H7 (cell line): Measurements from ENCODE around the gene MUS81. TPM values are rescaled to one million over a fixed set of nuclear protein-coding genes. Genes with fewer than 3 reads are reported as not detected.

Experiments used
- DNase-seq: peaks from one replicate; pipeline ENCODE4 v3.0.0; 2012
- H3K27me3 ChIP-seq: 2 replicates; pipeline ENCODE4 v1.6.0; 2011; ENCODE audit warnings: mild to moderate bottlenecking, low read length; ENCODE audit not compliant: control insufficient read depth, insufficient read depth
- H3K36me3 ChIP-seq: replicated peaks from 2 replicates; pipeline ENCODE4 v1.5.1; 2011; ENCODE audit warnings: low read length; ENCODE audit not compliant: control insufficient read depth, insufficient read depth
- H3K4me3 ChIP-seq: 2 replicates; pipeline ENCODE4 v1.5.1; 2011; ENCODE audit warnings: low read depth, mild to moderate bottlenecking, control low read depth, low read length, moderate library complexity; ENCODE audit not compliant: insufficient read depth
- total RNA-seq: library from RNA; depleted of rRNA; stranded (reverse); fragments of >200 nt; shearing (Covaris generic); gene quantifications from 2 replicates; pipeline ENCODE4 v1.2.3, GENCODE V29; 2014; rRNA removed

MUS81 gene, protein sequence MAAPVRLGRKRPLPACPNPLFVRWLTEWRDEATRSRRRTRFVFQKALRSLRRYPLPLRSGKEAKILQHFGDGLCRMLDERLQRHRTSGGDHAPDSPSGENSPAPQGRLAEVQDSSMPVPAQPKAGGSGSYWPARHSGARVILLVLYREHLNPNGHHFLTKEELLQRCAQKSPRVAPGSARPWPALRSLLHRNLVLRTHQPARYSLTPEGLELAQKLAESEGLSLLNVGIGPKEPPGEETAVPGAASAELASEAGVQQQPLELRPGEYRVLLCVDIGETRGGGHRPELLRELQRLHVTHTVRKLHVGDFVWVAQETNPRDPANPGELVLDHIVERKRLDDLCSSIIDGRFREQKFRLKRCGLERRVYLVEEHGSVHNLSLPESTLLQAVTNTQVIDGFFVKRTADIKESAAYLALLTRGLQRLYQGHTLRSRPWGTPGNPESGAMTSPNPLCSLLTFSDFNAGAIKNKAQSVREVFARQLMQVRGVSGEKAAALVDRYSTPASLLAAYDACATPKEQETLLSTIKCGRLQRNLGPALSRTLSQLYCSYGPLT
- total RNA-seq, result 38.0 and 49.7 TPM in 2 replicates

- Histone ChIP-seq H3K4me3 (peak within 1 kb of the TSS; percentile 93), H3K27me3 (no peaks in the 10 kb centered on the region), H3K36me3 (peaks cover 40% of the 10 kb centered on the region)
- peak; percentile 98 for DNase-seq
Observed at GRCh38 chr11:65860278-65861164, at the start of gene MUS81. Gene MUS81 (plus strand): TSS chr11:65860433. CDS start chr11:65860754, 321 bp downstream.

DNA sequence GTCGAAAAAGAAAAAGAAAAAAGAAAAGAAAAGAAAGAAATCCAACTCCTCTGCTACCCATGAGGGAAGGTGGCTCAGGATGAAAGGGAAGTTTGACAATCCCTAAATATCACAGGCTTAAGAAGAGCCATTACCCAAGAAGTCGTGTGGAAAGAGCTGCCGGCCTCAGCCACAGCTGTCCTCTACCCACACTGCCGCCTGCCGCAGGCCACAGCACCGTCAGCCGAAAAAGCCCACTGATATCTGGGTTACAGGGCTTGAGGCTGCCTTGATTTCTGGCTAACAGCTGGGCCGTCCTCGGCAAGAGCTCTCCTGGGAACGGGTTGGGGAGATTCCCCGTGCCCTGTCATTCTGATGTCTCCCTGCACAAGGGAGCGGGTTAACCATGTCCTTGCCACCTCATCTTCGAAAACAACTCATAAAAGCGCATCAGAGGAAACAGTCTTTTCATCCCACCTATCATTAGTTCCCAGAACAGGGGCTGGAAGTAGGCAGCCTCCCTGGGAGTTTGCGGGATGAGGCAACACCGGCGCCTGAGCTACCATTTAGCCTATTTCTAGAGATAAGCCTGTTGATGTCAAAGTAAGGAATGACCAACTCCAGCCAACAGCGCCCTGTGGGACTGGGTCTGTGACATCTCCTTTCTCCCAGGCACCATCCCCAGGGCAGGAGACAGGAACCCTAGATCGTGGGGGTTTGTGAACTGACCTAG lies 48.3 kb upstream of the MUS81 start:
- H3K4me3 ChIP-seq, result no peak overlapping the region

DNA sequence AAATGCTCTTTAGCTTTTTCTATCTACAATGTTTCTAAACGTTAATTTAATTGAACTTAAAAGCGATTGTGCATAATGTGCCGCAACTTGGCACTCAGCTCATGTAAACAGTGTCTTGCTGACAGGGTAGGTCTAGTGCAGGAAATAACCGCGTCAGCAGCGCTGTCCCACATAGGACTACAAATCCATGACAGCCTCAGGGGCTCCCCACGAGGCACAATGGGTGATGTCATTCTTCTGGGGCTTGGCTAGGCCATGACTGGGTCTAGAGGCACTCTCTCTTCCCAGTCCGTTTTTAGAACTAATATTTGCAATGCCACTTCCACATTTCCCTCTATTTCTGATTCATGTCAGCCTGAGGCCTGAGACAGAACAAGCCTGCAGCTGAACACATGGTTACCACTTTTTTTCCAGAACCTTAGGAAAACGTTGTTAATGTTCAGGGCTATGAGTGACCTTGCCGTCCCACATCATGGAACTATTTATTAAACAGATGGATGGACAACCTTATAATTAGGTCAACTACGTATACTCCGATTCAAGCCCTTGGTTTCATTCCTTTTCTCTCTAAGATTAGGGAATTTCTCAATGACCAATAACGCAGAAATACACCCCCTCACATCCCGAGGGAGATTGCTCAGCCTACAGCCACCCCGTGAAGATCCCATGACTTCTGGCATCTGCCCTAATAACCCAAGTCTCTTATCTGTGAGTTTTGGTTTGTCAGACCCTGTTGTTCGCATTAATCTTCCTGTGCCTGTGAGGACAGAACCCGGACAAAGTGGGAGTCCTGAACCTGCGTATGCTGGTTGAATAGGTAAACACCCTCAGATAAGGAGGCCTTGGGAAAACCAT lies 45.9 kb upstream of the MUS81 start:
- Histone ChIP-seq H3K4me3 (no peak overlapping the region), H3K27me3 (peaks cover 14% of the 10 kb centered on the region), H3K36me3 (no peaks in the 10 kb centered on the region)
- no peak for DNase-seq

More for the DNA sequence above, 48.3 kb upstream of the MUS81 start:
- Histone ChIP-seq H3K36me3 (no peaks in the 10 kb centered on the region), H3K27me3 (peaks cover 2% of the 10 kb centered on the region; the same call in 1 of the 2 replicates)
- no peak for DNase-seq

GRCh38 chr11:65814986-65815565 lies 45.2 kb upstream of the MUS81 start:
- Histone ChIP-seq H3K36me3 (no peaks in the 10 kb centered on the region), H3K27me3 (peaks cover 14% of the 10 kb centered on the region), H3K4me3 (no peak overlapping the region)
- DNase-seq, result no peak

DNA sequence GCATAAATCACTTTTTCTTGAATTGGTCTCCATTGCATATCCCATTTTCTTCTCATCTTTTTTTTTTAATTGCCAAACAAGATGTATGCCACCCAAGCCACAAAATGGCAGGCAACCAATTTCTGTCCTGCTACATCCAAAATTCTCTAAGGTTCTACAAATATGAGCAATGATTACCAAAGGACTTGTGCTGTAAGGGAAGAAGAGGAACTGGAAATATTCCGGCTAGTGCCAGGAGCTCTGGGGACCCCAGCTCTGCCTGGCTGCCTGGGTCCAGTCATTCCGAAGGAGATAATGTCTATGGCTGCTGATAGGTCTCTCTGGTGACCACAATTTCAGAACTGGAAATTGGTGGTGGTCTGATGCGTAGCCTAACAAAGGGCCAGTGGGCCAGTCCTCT lies 43.5 kb upstream of the MUS81 start:
- H3K27me3 ChIP-seq, result peaks cover 14% of the 10 kb centered on the region
- H3K36me3 ChIP-seq, result no peaks in the 10 kb centered on the region
- DNase-seq, result no peak
- H3K4me3 ChIP-seq, result no peak overlapping the region

DNA sequence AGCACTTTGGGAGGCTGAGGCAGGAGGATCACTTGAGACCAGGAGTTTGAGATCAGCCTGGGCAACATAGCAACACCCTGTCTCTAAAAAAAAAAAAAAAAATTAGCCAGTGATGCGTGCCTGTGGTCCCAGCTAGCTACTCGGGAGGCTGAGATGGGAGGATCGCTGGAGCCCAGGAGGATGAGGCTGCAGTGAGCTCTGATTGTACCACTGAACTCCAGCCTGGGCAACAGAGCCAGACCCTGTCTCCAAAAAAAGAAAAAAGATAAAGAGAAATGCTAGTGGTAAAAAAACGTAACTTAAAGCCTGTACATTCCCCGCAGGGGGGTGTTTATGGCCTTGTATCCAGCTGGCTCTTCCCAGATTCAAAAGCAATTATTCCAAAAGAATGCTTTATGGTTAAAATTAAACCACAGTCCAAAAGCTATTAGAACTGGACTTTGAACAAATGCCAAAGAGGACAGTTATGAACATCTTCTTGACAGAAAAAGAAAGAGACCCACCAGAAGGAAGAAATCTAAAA lies 42.9 kb upstream of the MUS81 start:
- Histone ChIP-seq H3K36me3 (no peaks in the 10 kb centered on the region), H3K4me3 (peak overlapping the region; percentile 55), H3K27me3 (peaks cover 14% of the 10 kb centered on the region)
- DNase-seq, result no peak

DNA sequence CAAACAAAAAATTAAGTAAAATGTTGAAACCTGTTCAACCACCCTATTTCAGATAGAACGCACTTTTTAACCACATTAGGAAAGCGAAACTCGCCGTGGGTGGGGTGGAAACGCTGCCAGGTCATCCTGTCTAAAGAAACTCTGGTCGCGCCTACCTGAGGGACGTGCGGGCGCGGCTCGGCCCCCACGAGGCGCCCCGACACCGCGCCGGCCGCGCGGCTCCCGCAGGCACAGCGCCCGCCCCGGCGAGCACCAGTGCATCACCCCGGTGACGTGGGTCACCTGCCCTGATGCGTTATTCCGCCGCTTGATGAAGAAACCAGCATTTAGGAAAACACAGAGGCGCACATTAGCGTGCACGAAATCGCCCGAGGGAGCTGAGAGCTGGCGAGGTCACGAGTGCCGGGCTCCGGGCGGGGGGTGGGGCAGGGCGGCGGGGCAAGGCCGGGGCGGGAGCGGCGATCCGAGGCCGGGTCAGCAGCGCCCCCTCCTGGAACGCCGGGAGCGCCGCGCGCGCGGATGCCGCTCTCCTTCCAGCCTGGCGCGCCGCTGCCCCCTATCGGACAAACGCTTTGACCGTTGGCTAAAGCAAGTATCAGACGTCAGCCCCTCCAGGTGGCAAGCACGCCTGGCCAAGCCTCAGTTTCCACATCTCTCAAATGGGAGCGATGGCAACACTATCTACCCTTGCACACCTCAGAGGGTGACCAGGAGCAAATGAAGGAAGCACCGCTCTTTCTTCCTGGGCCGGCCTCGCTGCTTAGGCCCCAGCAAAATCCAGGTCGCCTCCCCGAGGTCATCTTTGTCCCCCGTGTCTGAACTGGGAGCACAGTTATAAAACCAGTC lies 42.2 kb upstream of the MUS81 start:
- Histone ChIP-seq H3K36me3 (no peaks in the 10 kb centered on the region), H3K4me3 (peak overlapping the region; percentile 55), H3K27me3 (peaks cover 14% of the 10 kb centered on the region)
- DNase-seq, result peak; percentile 99

GRCh38 chr11:65821107-65821506 lies 39.1 kb upstream of the MUS81 start:
- DNase-seq, result no peak
- H3K36me3 ChIP-seq, result no peaks in the 10 kb centered on the region
- no peak overlapping the region for H3K4me3 ChIP-seq
- H3K27me3 ChIP-seq, result peaks cover 14% of the 10 kb centered on the region

GRCh38 chr11:65822776-65823528 lies 37.3 kb upstream of the MUS81 start:
- DNase-seq, result no peak
- Histone ChIP-seq H3K27me3 (peaks cover under 1% of the 10 kb centered on the region), H3K36me3 (no peaks in the 10 kb centered on the region), H3K4me3 (no peak overlapping the region)

DNA sequence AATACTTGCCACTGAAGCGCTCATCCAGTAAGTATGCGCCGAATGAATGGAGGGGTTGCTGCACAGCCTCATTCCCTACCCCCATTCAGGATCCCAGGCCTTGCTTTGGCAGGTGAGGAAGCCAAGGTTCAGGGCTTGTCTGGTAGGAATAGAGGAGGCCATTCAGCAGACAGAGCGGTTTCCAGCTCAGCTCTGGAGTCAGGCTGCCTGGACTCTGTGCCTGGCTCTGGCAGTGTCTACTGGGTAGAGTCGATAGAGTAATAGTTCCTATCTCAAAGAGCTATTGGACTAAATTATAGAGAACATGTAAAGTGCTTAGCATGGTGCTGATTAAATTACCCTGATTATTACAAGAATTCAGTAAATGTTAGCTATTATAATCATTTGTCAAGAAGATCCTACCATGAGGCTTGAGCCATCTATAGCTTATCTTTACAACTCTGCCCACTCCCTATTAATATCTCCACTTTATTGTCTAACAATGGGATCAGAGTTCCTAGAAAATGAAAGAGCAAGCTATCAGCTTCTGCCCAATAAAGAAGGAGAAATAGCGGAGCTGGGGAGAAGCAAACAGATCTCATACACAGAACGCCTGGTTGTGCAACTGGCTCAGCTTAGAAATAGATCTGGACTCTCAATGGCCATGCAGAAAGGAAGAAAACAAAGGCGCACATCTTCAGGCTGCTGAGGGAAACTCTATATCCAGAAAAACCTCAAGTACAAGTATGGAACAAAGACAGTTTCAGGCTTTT lies 33.1 kb upstream of the MUS81 start:
- Histone ChIP-seq H3K36me3 (no peaks in the 10 kb centered on the region), H3K27me3 (no peaks in the 10 kb centered on the region; the same call in 1 of the 2 replicates), H3K4me3 (no peak overlapping the region)
- no peak for DNase-seq

DNA sequence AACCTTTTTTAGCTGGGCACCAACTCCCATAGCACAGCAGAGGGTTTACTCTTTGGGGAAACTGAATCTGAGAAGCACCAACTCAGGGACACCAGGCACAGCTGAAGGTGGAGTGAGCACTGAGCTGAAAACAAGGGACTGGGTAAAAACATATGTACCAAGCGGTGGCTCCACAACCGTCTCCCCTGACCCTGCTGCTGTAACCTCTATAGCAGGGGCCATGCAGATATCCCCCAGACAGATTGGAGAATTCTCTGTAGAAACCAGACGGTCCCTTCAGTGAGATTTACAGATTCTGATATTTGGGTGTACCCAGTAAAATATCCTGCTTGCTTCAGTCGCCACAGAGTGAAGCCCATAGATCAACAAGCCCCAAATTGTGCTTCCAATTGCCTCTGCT lies 30.8 kb upstream of the MUS81 start:
- no peaks in the 10 kb centered on the region for H3K36me3 ChIP-seq

More for the DNA sequence above, 30.8 kb upstream of the MUS81 start:
- DNase-seq, result no peak
- Histone ChIP-seq H3K27me3 (peaks cover 9% of the 10 kb centered on the region), H3K4me3 (no peak overlapping the region)
